Measurements from ENCODE around the gene SERTAD4.

GRCh38 chr1:210234329-210234757, 1.7 kb downstream of the SERTAD4 start:
- TF ChIP-seq YY1 (IDR thresholded peaks at IDR 0.05; ENCODE audit: insufficient read depth, insufficient read length) (no peak), ZNF274 (IDR thresholded peaks at IDR 0.05; ENCODE audit: low read depth, low read length) (no peak)
